Suppressor macrophage treated with lipopolysaccharide for 4 hours (primary cell): ENCODE measurements around the gene TUBG1.
"Not testable (repeated sequence)": the region's sequence is repeated elsewhere in the genome, so short reads cannot be mapped to it uniquely, and the experiment has no call there.

ENCODE experiments used
- DNase-seq: peaks from one replicate; pipeline ENCODE4 v3.0.0-alpha.2; 2020

TUBG1 gene

GRCh38 chr17:42579794-42580551, 29.5 kb upstream of the TUBG1 start:
- no peak for DNase-seq

GRCh38 chr17:42581744-42582270, 27.7 kb upstream of the TUBG1 start:
- no peak for DNase-seq

- peak; percentile 75 for DNase-seq
These were observed 24.6 kb upstream of the TUBG1 start for GRCh38 chr17:42584880-42585279.

- DNase-seq, result peak; percentile 69
These were observed 24.1 kb upstream of the TUBG1 start for GRCh38 chr17:42585353-42585752.

- DNase-seq, result no peak
These were observed 22.8 kb upstream of the TUBG1 start for GRCh38 chr17:42586514-42587230.

GRCh38 chr17:42590886-42591285, 18.6 kb upstream of the TUBG1 start:
- peak; percentile 34 for DNase-seq

GRCh38 chr17:42591411-42591810, 18.1 kb upstream of the TUBG1 start:
- DNase-seq, result no peak

GRCh38 chr17:42596386-42596785, 13.1 kb upstream of the TUBG1 start:
- DNase-seq, result no peak

- DNase-seq, result no peak
These were observed 10.6 kb upstream of the TUBG1 start for GRCh38 chr17:42598905-42599304.

GRCh38 chr17:42603318-42603717, 6.2 kb upstream of the TUBG1 start:
- DNase-seq, result no peak

GRCh38 chr17:42607769-42608168, 1.7 kb upstream of the TUBG1 start:
- no peak for DNase-seq

GRCh38 chr17:42608305-42609181, 940 bp upstream of the TUBG1 start:
- peak; percentile 15 for DNase-seq

- peak; percentile 11 for DNase-seq
These were observed 625 bp downstream of the TUBG1 start for GRCh38 chr17:42609814-42610801.

- DNase-seq, result no peak
These were observed 2.5 kb downstream of the TUBG1 start for GRCh38 chr17:42612013-42612412.

- no peak for DNase-seq
These were observed 4.3 kb downstream of the TUBG1 start for GRCh38 chr17:42613699-42614295.

GRCh38 chr17:42617956-42618431, 8.5 kb downstream of the TUBG1 start:
- no peak for DNase-seq

GRCh38 chr17:42618442-42619150, 9.1 kb downstream of the TUBG1 start:
- no peak for DNase-seq

- DNase-seq, result not testable (repeated sequence)
These were observed 12.5 kb downstream of the TUBG1 start for GRCh38 chr17:42621987-42622386.

- no peak for DNase-seq
These were observed 13.8 kb downstream of the TUBG1 start for GRCh38 chr17:42623271-42623670.
